Bronchial epithelial cell (primary cell): ENCODE measurements around the gene AMIGO2. TPM values are rescaled to one million over a fixed set of nuclear protein-coding genes. Genes with fewer than 3 reads are reported as not detected.
A peak's percentile ranks its signal among the peaks of the same experiment; 100 is the strongest.

Experiments used
- DNase-seq: peaks from one replicate; pipeline ENCODE4 v3.0.0-alpha.2; 2010; ENCODE audit warnings: low read depth
- FAIRE-seq: peaks from 2 replicates; lab custom pipeline; 2011; peaks lifted over from hg19 to GRCh38; lab: Jason Lieb, UNC
- H3K27me3 ChIP-seq: 2 replicates; pipeline ENCODE4 v1.5.1; 2011; ENCODE audit warnings: low read length; ENCODE audit not compliant: control insufficient read depth, insufficient read depth
- H3K36me3 ChIP-seq: 2 replicates; pipeline ENCODE4 v1.5.1; 2011; ENCODE audit warnings: low read length; ENCODE audit not compliant: control insufficient read depth, insufficient read depth
- H3K4me3 ChIP-seq: 2 replicates; pipeline ENCODE4 v1.5.1; 2011; ENCODE audit warnings: mild to moderate bottlenecking, low read depth, low read length, control low read depth
- CTCF ChIP-seq: IDR thresholded peaks from 2 replicates; pipeline ENCODE4 v1.5.1; 2011; ENCODE audit warnings: mild to moderate bottlenecking, moderate library complexity, low read length, control low read depth, inconsistent platforms; ENCODE audit not compliant: insufficient read depth, severe bottlenecking
- total RNA-seq: library from RNA; depleted of rRNA; stranded (reverse); fragments of >200 nt; gene quantifications from 2 replicates; pipeline ENCODE4 v1.2.1, GENCODE V29; 2014

The AMIGO2 gene
- total RNA-seq, 1 donor from 2014 or later: 61.1 TPM

DNA sequence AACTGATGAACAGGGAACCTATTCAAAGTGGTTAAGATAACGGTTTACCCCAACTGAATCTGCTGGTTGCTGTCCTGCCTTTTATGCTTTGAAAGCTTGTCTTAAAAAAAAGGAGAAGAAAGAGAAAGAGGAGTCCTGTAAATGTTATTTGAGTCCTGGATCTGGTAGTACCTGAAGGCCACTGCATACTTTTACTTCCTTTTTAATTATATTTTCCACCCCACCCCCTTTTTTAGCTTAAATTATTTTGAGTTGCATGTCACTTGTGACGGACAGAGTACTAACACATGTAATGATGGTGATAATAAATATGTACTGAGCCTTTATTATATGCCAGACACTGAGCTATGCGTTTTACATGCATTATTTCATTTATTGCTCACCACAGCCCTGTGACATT lies 2.5 kb upstream of the AMIGO2 start:
- TF ChIP-seq CTCF: no peak
- no peak for FAIRE-seq

GRCh38 chr12:47080725-47081502 lies 1.2 kb upstream of the AMIGO2 start:
- no peak for TF ChIP-seq CTCF
- H3K27me3 ChIP-seq: no peaks in the 10 kb centered on the region
- peak; percentile 87 for DNase-seq
- no peak for FAIRE-seq
- no peaks in the 10 kb centered on the region for H3K36me3 ChIP-seq
- peak overlapping the region; percentile 61 for H3K4me3 ChIP-seq

More for the DNA sequence above, 2.5 kb upstream of the AMIGO2 start:
- Histone ChIP-seq H3K4me3 (no peak overlapping the region), H3K27me3 (no peaks in the 10 kb centered on the region), H3K36me3 (no peaks in the 10 kb centered on the region)
- no peak for DNase-seq

DNA sequence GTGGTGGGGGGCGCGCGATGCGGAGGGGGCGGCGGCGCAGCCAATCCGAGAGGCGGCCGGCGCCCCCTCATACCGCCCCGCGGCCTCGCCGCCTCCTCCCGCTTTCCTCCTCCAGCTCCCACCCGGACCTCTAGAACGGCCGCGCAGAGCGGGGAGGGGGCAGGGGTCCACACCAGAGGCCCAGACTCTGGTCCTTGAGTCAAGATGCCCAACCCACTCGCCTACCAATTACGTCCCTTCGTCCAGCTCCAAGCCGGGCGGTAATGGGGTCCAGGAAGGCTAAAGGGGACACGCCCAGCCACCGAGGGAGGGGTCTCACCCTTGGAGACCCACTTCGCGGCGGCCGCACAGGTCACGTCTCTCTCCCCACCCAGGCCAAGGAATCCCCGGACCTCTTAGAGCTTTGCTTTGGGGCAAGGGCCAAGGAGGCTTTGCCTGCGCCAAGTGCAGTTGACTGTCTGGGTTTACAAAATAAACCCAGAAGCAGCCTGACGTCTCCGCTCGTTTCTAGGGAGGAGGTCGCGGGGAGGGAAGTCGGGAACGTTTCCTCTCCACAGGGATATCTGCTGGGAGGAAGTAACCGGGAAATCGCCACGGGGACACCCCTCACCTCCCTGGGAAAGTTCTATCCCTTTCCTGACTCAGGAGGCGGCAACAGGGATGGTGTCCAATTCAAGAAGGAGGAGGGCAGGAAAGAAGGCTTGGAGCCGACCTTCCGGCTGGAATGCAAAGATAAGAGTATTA lies 394 bp upstream of the AMIGO2 start:
- FAIRE-seq (no peak), DNase-seq (peak; percentile 52)
- Histone ChIP-seq H3K36me3 (no peaks in the 10 kb centered on the region), H3K27me3 (no peaks in the 10 kb centered on the region), H3K4me3 (peak overlapping the region; percentile 61)
- TF ChIP-seq CTCF: no peak

DNA sequence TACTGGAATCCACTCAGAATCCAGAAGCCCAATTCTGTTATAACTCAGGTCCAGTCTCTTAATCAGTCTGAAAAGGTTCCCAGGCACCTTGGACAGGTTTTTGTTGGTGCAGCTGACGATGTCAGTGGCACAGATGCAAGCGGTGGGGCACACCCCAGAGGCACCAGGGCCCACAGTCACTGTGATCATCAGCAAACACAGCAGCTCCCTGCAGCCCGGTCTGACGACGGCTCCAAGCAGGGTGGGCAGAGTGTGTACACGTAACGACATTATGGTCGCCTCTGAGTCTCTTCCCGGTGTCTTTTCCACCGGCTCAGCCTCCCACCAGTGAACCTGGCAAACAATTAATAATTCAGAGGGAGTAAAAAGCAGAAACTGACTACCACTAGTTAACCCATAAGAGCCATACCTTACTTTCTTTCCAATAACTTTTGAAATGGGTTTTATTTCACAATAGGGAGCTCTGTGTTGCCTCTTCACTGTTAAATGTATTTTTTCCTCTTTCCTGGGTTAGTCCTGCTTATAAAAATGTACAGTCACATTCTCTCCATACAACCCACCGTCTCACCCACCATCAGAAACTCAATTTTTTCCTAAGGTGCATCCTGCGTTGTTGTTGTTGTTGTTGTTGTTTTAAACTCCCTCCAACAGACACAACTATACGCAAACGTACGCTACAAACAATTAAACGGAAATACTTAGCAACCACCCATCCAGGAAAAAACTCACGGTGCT lies 859 bp downstream of the AMIGO2 start:
- no peaks in the 10 kb centered on the region for H3K36me3 ChIP-seq
- no peaks in the 10 kb centered on the region for H3K27me3 ChIP-seq
- FAIRE-seq (no peak), DNase-seq (no peak)
- H3K4me3 ChIP-seq: peak overlapping the region; percentile 61
- TF ChIP-seq CTCF: no peak

DNA sequence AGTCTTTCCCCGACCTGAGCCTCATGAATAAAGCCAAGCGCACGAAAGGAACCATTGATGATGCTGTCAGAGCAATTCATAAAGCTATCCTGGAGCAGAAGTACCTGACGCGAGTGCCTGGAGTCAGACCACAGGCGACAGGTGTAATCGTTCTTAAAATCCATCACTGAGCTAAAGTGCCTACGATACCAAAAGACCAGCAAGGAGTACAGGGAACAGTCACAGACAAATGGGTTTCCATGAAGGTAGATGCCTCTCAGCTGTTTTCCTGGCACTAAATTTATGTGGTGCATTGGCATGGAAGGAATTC lies 1.7 kb downstream of the AMIGO2 start:
- no peak for DNase-seq
- no peaks in the 10 kb centered on the region for H3K27me3 ChIP-seq
- no peak for TF ChIP-seq CTCF
- no peaks in the 10 kb centered on the region for H3K36me3 ChIP-seq
- peak overlapping the region; percentile 61 for H3K4me3 ChIP-seq
- no peak for FAIRE-seq
